OCI-LY7 (cell line): ENCODE data around the gene STRC.
"Not testable (repeated sequence)": the region's sequence is repeated elsewhere in the genome, so short reads cannot be mapped to it uniquely, and the experiment has no call there.

Source experiments
- EZH2phosphoT487 ChIP-seq: fragments of 200-600 bp; sonication (generic); IDR thresholded peaks from 2 replicates; pipeline ENCODE4 v1.6.1; 2018; ENCODE audit warnings: low read depth, borderline replicate concordance, mild to moderate bottlenecking, mixed run types, antibody characterized with exemption, low read length, moderate library complexity, mixed read lengths
- TF ChIP-seq, protein P1 (sequence below): fragments of 200-600 bp; sonication (generic); conservative IDR thresholded peaks from 2 replicates; pipeline ENCODE4 v1.5.1; 2014; ENCODE audit warnings: mild to moderate bottlenecking, antibody characterized with exemption, low read length, moderate library complexity, mixed read lengths

DNA sequence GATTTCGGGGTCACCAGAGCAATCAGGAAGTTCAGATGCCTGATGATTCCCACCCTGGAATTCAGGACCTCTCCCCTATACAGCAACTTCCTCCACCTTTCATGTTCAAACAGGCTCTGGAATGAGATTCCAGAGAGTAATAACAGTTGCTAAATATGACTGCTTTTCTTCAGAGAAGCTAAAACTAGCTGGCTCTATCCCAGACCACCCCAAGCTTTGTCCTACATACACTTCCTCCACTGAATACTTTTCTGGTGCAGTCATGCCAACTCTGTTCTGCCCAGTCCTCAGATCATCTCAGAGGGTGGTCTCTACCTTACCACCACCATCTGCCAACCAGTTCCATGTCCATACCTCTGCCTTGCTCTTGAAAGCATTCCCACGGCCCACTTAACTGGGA, 52.0 kb downstream of the STRC start:
- TF ChIP-seq, protein P1, sequence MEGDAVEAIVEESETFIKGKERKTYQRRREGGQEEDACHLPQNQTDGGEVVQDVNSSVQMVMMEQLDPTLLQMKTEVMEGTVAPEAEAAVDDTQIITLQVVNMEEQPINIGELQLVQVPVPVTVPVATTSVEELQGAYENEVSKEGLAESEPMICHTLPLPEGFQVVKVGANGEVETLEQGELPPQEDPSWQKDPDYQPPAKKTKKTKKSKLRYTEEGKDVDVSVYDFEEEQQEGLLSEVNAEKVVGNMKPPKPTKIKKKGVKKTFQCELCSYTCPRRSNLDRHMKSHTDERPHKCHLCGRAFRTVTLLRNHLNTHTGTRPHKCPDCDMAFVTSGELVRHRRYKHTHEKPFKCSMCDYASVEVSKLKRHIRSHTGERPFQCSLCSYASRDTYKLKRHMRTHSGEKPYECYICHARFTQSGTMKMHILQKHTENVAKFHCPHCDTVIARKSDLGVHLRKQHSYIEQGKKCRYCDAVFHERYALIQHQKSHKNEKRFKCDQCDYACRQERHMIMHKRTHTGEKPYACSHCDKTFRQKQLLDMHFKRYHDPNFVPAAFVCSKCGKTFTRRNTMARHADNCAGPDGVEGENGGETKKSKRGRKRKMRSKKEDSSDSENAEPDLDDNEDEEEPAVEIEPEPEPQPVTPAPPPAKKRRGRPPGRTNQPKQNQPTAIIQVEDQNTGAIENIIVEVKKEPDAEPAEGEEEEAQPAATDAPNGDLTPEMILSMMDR, result not testable (repeated sequence)
- TF ChIP-seq EZH2phosphoT487, result not testable (repeated sequence)
